Measurements from ENCODE around the gene CLP1. TPM values are rescaled to one million over a fixed set of nuclear protein-coding genes. Genes with fewer than 3 reads are reported as not detected.

CLP1 gene
- total and polyA plus RNA-seq, 12 donors: 5.5 to 21.1 (median 11.5) TPM

DNA sequence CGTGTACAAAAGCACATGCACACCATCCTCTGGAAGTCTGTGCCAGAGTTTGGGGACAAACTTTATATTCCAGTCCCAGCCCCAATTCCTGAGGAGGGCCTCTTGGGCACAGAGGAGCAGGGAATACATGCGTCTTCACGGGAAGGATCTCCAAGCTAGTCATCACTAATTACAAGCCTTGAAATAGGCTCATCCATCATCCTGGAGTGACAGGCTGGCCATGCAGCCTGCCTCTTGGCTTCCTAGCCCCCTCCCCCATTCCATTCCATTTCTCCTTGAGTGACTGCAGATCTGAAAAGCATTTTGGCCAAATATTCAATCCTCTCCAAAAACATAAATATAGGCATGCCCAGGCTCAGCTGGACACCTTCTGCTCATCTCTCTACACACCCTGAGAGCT lies 35.3 kb upstream of the CLP1 start:
- WGBS, 4 donors: 31 to 53% (median 36%) methylated on average over 3 of the region's 3 CpGs
- H3K27me3 ChIP-seq: peaks cover 3% of the 10 kb centered on the region

GRCh38 chr11:57624864-57625263 lies 32.7 kb upstream of the CLP1 start:
- no peak for TF ChIP-seq POLR2A (IDR thresholded peaks at IDR 0.05)
- TF ChIP-seq, protein P1, sequence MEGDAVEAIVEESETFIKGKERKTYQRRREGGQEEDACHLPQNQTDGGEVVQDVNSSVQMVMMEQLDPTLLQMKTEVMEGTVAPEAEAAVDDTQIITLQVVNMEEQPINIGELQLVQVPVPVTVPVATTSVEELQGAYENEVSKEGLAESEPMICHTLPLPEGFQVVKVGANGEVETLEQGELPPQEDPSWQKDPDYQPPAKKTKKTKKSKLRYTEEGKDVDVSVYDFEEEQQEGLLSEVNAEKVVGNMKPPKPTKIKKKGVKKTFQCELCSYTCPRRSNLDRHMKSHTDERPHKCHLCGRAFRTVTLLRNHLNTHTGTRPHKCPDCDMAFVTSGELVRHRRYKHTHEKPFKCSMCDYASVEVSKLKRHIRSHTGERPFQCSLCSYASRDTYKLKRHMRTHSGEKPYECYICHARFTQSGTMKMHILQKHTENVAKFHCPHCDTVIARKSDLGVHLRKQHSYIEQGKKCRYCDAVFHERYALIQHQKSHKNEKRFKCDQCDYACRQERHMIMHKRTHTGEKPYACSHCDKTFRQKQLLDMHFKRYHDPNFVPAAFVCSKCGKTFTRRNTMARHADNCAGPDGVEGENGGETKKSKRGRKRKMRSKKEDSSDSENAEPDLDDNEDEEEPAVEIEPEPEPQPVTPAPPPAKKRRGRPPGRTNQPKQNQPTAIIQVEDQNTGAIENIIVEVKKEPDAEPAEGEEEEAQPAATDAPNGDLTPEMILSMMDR (IDR thresholded peaks at IDR 0.05): no peak
- no peak overlapping the region for H3K27ac ChIP-seq
- no peaks in the 10 kb centered on the region for H3K36me3 ChIP-seq (replicated peaks in 1 of 2)
- 75 to 88% (median 83%) methylated on average over 2 of the region's 2 CpGs for WGBS, 4 donors
- no peaks in the 10 kb centered on the region for H3K9me3 ChIP-seq (replicated peaks in 1 of 3)
- H3K27me3 ChIP-seq: peaks cover 3% of the 10 kb centered on the region
- DNase-seq: no peak
- intact Hi-C loops (cut with DNase I): no loop called here
- no peak overlapping the region for H3K4me3 ChIP-seq
- H3K4me1 ChIP-seq (replicated peaks in 1 of 2): no peaks in the 10 kb centered on the region

More for the DNA sequence above, 35.3 kb upstream of the CLP1 start:
- TF ChIP-seq, protein P1 (IDR thresholded peaks at IDR 0.05): no peak
- TF ChIP-seq POLR2A (IDR thresholded peaks at IDR 0.05): no peak
- Histone ChIP-seq H3K9me3 (replicated peaks in 1 of 3) (no peaks in the 10 kb centered on the region), H3K4me1 (replicated peaks in 1 of 2) (no peaks in the 10 kb centered on the region), H3K4me3 (no peak overlapping the region), H3K36me3 (replicated peaks in 1 of 2) (no peaks in the 10 kb centered on the region), H3K27ac (no peak overlapping the region)
- no peak for DNase-seq
- intact Hi-C loops (cut with DNase I): no loop called here

- no peaks in the 10 kb centered on the region for H3K4me1 ChIP-seq (replicated peaks in 1 of 2)
- peaks cover 3% of the 10 kb centered on the region for H3K27me3 ChIP-seq
- no peaks in the 10 kb centered on the region for H3K36me3 ChIP-seq (replicated peaks in 1 of 2)
- DNase-seq: no peak
- TF ChIP-seq POLR2A (IDR thresholded peaks at IDR 0.05): no peak
- TF ChIP-seq, protein P1 (IDR thresholded peaks at IDR 0.05): no peak
- intact Hi-C loops (cut with DNase I): no loop called here
- 57 to 71% (median 62%) methylated on average over 1 of the region's 1 CpG for WGBS, 4 donors
- no peak overlapping the region for H3K27ac ChIP-seq
- H3K9me3 ChIP-seq (replicated peaks in 1 of 3): no peaks in the 10 kb centered on the region
- no peak overlapping the region for H3K4me3 ChIP-seq
Measured at GRCh38 chr11:57626895-57627294, 30.7 kb upstream of the CLP1 start.

DNA sequence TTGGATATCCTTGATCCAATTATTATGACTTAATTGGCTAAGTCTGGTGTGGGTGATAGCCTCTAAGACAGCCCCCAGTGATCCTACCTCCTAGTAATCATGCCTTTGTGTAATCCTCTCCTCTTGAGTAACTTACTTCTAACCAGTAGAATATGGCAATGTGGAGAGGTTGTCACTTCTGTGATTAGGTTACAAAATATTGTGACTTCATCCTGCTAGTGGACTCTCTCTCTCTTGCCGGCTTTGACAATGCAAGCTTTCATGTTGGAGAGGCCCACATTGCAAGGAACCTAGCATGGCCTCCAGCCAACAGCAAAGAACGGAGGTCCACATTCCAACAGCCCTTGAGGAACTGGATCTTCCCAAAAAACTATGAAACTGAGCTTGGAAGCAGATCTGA lies 27.4 kb upstream of the CLP1 start:
- 57 to 83% (median 71%) methylated on average over 2 of the region's 2 CpGs for WGBS, 4 donors
- intact Hi-C loops (cut with DNase I): no loop called here
- no peak overlapping the region for H3K27ac ChIP-seq
- H3K4me1 ChIP-seq (replicated peaks in 1 of 2): no peaks in the 10 kb centered on the region
- no peaks in the 10 kb centered on the region for H3K36me3 ChIP-seq (replicated peaks in 1 of 2)
- no peak overlapping the region for H3K4me3 ChIP-seq
- no peak for DNase-seq
- TF ChIP-seq POLR2A (IDR thresholded peaks at IDR 0.05): no peak
- TF ChIP-seq, protein P1 (IDR thresholded peaks at IDR 0.05): no peak
- no peaks in the 10 kb centered on the region for H3K27me3 ChIP-seq
- no peaks in the 10 kb centered on the region for H3K9me3 ChIP-seq (replicated peaks in 1 of 3)
